ENCODE results near the gene CAMTA2. TPM values are rescaled to one million over a fixed set of nuclear protein-coding genes. Genes with fewer than 3 reads are reported as not detected.

The CAMTA2 gene
- polyA plus RNA-seq, 3 donors: 7.1 to 88.9 (median 7.6) TPM

DNA sequence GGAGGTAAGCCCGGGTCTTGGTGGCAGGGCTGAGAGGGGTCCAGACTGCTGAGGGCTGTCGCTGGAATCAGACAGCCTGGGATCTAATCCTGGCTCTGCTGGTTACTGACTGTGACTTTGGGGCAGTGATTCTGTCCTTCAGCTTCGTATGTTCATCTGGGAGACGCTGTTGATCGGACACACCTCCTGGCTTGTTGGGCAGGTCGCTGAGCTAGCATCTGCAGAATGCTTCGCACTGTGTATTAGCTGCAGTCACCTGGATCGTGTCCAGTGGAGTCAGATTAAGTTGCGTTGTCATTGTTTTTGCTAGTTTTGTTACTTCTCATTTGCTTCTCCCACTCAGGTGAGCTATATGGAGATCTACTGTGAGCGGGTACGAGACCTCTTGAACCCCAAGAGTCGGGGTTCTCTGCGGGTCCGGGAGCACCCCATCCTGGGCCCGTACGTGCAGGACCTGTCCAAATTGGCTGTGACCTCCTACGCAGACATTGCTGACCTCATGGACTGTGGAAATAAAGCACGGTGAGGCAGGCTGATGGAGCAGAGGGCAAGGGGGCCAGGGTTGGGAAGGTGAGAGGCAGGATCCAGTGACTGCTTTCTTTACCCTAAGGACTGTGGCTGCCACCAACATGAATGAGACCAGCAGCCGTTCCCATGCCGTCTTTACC, 14.8 kb upstream of the CAMTA2 start:
- H3K4me2 ChIP-seq (replicated peaks; ENCODE audit: extremely low read depth, low read length, poor library complexity, severe bottlenecking): no peak overlapping the region
- H2AFZ ChIP-seq (ENCODE audit: insufficient read depth, low read depth, low read length, poor library complexity, severe bottlenecking): no peak overlapping the region
- Mint-ChIP-seq H3K27ac (peak overlapping the region in 3 of 7 donors; percentile 22 to 60 (median 50)), H3K4me3 (no peak overlapping the region), H3K27me3 (ENCODE audit: low read depth in 3 of 3) (peaks cover 0 to 8% (median 0%) of the 10 kb centered on the region in 3 donors), H3K36me3 (peaks cover 63 to 74% of the 10 kb centered on the region in 2 donors), H3K4me1 (peaks cover 24% of the 10 kb centered on the region), H3K9me3 (peaks cover 0 to 2% (median 0%) of the 10 kb centered on the region in 7 donors)
- H3K9me3 ChIP-seq (replicated peaks in 1 of 2; ENCODE audit: control insufficient read depth in 1 of 2, insufficient read depth in 1 of 2, low read length in 2 of 2): no peaks in the 10 kb centered on the region
- DNase-seq: no peak
- H3K79me2 ChIP-seq (ENCODE audit: insufficient read depth, low read length): peaks cover 9% of the 10 kb centered on the region
- H3K9ac ChIP-seq (ENCODE audit: insufficient read depth, low read length, poor library complexity, severe bottlenecking): no peak overlapping the region
- peaks cover 14 to 21% of the 10 kb centered on the region in 2 donors for H3K4me1 ChIP-seq (ENCODE audit: control insufficient read depth in 1 of 2, insufficient read depth in 2 of 2, low read length in 2 of 2)
- 99% methylated on average over 17 of the region's 20 CpGs for WGBS (ENCODE audit: insufficient coverage)
- H4K20me1 ChIP-seq (ENCODE audit: insufficient read depth, low read length): peaks cover 26% of the 10 kb centered on the region
- H3K27me3 ChIP-seq (ENCODE audit: control insufficient read depth in 2 of 2, insufficient read depth in 2 of 2, low read length in 2 of 2): no peaks in the 10 kb centered on the region
- TF ChIP-seq, protein P1, sequence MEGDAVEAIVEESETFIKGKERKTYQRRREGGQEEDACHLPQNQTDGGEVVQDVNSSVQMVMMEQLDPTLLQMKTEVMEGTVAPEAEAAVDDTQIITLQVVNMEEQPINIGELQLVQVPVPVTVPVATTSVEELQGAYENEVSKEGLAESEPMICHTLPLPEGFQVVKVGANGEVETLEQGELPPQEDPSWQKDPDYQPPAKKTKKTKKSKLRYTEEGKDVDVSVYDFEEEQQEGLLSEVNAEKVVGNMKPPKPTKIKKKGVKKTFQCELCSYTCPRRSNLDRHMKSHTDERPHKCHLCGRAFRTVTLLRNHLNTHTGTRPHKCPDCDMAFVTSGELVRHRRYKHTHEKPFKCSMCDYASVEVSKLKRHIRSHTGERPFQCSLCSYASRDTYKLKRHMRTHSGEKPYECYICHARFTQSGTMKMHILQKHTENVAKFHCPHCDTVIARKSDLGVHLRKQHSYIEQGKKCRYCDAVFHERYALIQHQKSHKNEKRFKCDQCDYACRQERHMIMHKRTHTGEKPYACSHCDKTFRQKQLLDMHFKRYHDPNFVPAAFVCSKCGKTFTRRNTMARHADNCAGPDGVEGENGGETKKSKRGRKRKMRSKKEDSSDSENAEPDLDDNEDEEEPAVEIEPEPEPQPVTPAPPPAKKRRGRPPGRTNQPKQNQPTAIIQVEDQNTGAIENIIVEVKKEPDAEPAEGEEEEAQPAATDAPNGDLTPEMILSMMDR (IDR thresholded peaks at IDR 0.05): no peak
- intact Hi-C loops (cut with micrococcal nuclease): no loop called here
- H3K36me3 ChIP-seq (replicated peaks in 1 of 2; ENCODE audit: control insufficient read depth in 1 of 2, insufficient read depth in 2 of 2, low read length in 2 of 2): peaks cover 59 to 67% of the 10 kb centered on the region in 2 donors
- H3K27ac ChIP-seq (ENCODE audit: low read depth in 1 of 2, low read length in 2 of 2): no peak overlapping the region
- H3K4me3 ChIP-seq (replicated peaks in 1 of 3; ENCODE audit: low read depth in 2 of 3, low read length in 3 of 3): no peak overlapping the region

DNA sequence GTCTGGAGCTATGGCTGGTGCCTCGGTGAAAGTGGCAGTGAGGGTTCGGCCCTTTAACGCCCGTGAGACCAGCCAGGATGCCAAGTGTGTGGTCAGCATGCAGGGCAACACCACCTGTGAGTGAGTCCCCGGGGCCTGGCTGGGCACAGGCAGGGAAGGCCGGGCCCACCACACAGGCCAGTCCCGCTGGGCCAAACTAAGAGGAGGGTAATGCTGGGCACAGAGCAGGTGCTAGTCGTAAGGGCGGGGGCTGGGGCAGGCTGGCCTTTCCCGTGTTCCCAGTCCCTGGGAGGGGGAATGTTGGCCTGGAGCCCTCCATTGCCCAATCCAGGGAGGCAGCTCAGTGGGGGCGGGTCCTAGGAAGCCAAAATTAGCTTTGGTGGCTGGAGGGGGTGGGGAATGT, 12.8 kb upstream of the CAMTA2 start:
- intact Hi-C loops (cut with micrococcal nuclease): no loop called here
- Mint-ChIP-seq H3K36me3 (peaks cover 51 to 54% of the 10 kb centered on the region in 2 donors), H3K9me3 (peaks cover 0 to 2% (median 0%) of the 10 kb centered on the region in 7 donors), H3K27ac (no peak overlapping the region), H3K27me3 (ENCODE audit: low read depth in 3 of 3) (peaks cover 16 to 25% (median 17%) of the 10 kb centered on the region in 3 donors), H3K4me3 (no peak overlapping the region), H3K4me1 (peaks cover 29% of the 10 kb centered on the region)
- H3K27me3 ChIP-seq (ENCODE audit: control insufficient read depth in 2 of 2, insufficient read depth in 2 of 2, low read length in 2 of 2): peaks cover 0 to 10% of the 10 kb centered on the region in 2 donors
- peaks cover 9% of the 10 kb centered on the region for H3K79me2 ChIP-seq (ENCODE audit: insufficient read depth, low read length)
- no peak overlapping the region for H2AFZ ChIP-seq (ENCODE audit: insufficient read depth, low read depth, low read length, poor library complexity, severe bottlenecking)
- H3K4me1 ChIP-seq (ENCODE audit: control insufficient read depth in 1 of 2, insufficient read depth in 2 of 2, low read length in 2 of 2): peaks cover 21 to 29% of the 10 kb centered on the region in 2 donors
- H3K9ac ChIP-seq (ENCODE audit: insufficient read depth, low read length, poor library complexity, severe bottlenecking): no peak overlapping the region
- H4K20me1 ChIP-seq (ENCODE audit: insufficient read depth, low read length): peaks cover 26% of the 10 kb centered on the region
- H3K4me2 ChIP-seq (replicated peaks; ENCODE audit: extremely low read depth, low read length, poor library complexity, severe bottlenecking): no peak overlapping the region
- DNase-seq: no peak
- no peak overlapping the region for H3K4me3 ChIP-seq (replicated peaks in 1 of 3; ENCODE audit: low read depth in 2 of 3, low read length in 3 of 3)
- H3K9me3 ChIP-seq (replicated peaks in 1 of 2; ENCODE audit: control insufficient read depth in 1 of 2, insufficient read depth in 1 of 2, low read length in 2 of 2): no peaks in the 10 kb centered on the region
- no peak overlapping the region for H3K27ac ChIP-seq (ENCODE audit: low read depth in 1 of 2, low read length in 2 of 2)
- WGBS (ENCODE audit: insufficient coverage): 92% methylated on average over 9 of the region's 11 CpGs
- TF ChIP-seq, protein P1 (IDR thresholded peaks at IDR 0.05): no peak
- H3K36me3 ChIP-seq (replicated peaks in 1 of 2; ENCODE audit: control insufficient read depth in 1 of 2, insufficient read depth in 2 of 2, low read length in 2 of 2): peaks cover 43 to 47% of the 10 kb centered on the region in 2 donors
